Measurements from ENCODE around the gene SCIN. TPM values are rescaled to one million over a fixed set of nuclear protein-coding genes. Genes with fewer than 3 reads are reported as not detected.

The SCIN gene
- total RNA-seq, 1 experiment from 2014 or later = 0.22 TPM

- no peaks in the 10 kb centered on the region for H4K20me1 ChIP-seq (ENCODE audit: insufficient read depth)
- no peak for DNase-seq (ENCODE audit: low read depth, low spot score)
- peaks cover 0 to 7% of the 10 kb centered on the region in 2 experiments; a peak in 1 of 4 replicates for H3K9me3 ChIP-seq (ENCODE audit: control insufficient read depth in 1 of 2, insufficient read depth in 1 of 2, low read depth in 1 of 2, low read length in 2 of 2)
- no peak for ATAC-seq
- CTCF ChIA-PET = interaction anchor here (1.1 to 2.5 kb wide), 2 partner anchors 8 to 170 kb away, joined by 3 to 16 read pairs; partner anchors contain the start of gene ARL4A
- H3K4me3 ChIP-seq (replicated peaks in 1 of 2; ENCODE audit: low read depth in 1 of 2, low read length in 2 of 2) = no peak overlapping the region
- H2AFZ ChIP-seq (ENCODE audit: low read depth, low read length, poor library complexity, severe bottlenecking) = no peak overlapping the region
- H3K4me2 ChIP-seq (ENCODE audit: low read length) = no peak overlapping the region
- POLR2A ChIA-PET = no interaction called here
- H3K36me3 ChIP-seq (ENCODE audit: control insufficient read depth in 1 of 2, insufficient read depth in 2 of 2, low read length in 2 of 2) = 0 out of 4 replicates have a peak, but pooled peaks cover 0 to 6% of the 10 kb centered on the region in 2 experiments
- peaks cover 69% of the 10 kb centered on the region for H3K79me2 ChIP-seq (ENCODE audit: insufficient read depth, low read length)
- no peak overlapping the region; the same call in 1 of the 2 replicates for H3K27ac ChIP-seq (ENCODE audit: low read depth, low read length)
- RAD21 ChIA-PET (ENCODE audit: low non-redundant PET in 1 of 2, low total read pairs in 2 of 2, uncharacterized antibody in 2 of 2, unreplicated experiment in 2 of 2) = no interaction called here
- BruUV-seq (replicated peaks) = no TSS peak
- H3K9me2 ChIP-seq (ENCODE audit: insufficient read depth) = no peaks in the 10 kb centered on the region
- intact Hi-C loops (cut with micrococcal nuclease) = no loop called here
- TF ChIP-seq SP1 (IDR thresholded peaks at IDR 0.05; ENCODE audit: low read depth) (no peak), ELF1 (IDR thresholded peaks at IDR 0.05; ENCODE audit: borderline replicate concordance, low read depth) (no peak), SRF (IDR thresholded peaks at IDR 0.05; ENCODE audit: low read depth) (no peak), TCF7L2 (IDR thresholded peaks at IDR 0.05; ENCODE audit: borderline replicate concordance, extremely low read depth, insufficient read depth, insufficient read length) (no peak), ZNF274 (IDR thresholded peaks at IDR 0.05; ENCODE audit: low read depth, low read length) (no peak), CBX3 (IDR thresholded peaks at IDR 0.05; ENCODE audit: low read depth) (no peak), POLR2AphosphoS5 (IDR thresholded peaks at IDR 0.05; ENCODE audit: low read depth, low read length) (no peak), YY1 (IDR thresholded peaks at IDR 0.05; ENCODE audit: extremely low read depth, insufficient replicate concordance, low read depth, low read length) (no peak), FOSL1 (IDR thresholded peaks at IDR 0.05; ENCODE audit: low read depth) (no peak)
- TF ChIP-seq, protein P1, sequence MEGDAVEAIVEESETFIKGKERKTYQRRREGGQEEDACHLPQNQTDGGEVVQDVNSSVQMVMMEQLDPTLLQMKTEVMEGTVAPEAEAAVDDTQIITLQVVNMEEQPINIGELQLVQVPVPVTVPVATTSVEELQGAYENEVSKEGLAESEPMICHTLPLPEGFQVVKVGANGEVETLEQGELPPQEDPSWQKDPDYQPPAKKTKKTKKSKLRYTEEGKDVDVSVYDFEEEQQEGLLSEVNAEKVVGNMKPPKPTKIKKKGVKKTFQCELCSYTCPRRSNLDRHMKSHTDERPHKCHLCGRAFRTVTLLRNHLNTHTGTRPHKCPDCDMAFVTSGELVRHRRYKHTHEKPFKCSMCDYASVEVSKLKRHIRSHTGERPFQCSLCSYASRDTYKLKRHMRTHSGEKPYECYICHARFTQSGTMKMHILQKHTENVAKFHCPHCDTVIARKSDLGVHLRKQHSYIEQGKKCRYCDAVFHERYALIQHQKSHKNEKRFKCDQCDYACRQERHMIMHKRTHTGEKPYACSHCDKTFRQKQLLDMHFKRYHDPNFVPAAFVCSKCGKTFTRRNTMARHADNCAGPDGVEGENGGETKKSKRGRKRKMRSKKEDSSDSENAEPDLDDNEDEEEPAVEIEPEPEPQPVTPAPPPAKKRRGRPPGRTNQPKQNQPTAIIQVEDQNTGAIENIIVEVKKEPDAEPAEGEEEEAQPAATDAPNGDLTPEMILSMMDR (IDR thresholded peaks at IDR 0.05 in 2 of 3, conservative IDR thresholded peaks at IDR 0.05 in 1 of 3; ENCODE audit: borderline replicate concordance in 1 of 3, insufficient read depth in 1 of 3, low read depth in 2 of 3, low read length in 2 of 3) = no peak
- TF ChIP-seq, protein P2, sequence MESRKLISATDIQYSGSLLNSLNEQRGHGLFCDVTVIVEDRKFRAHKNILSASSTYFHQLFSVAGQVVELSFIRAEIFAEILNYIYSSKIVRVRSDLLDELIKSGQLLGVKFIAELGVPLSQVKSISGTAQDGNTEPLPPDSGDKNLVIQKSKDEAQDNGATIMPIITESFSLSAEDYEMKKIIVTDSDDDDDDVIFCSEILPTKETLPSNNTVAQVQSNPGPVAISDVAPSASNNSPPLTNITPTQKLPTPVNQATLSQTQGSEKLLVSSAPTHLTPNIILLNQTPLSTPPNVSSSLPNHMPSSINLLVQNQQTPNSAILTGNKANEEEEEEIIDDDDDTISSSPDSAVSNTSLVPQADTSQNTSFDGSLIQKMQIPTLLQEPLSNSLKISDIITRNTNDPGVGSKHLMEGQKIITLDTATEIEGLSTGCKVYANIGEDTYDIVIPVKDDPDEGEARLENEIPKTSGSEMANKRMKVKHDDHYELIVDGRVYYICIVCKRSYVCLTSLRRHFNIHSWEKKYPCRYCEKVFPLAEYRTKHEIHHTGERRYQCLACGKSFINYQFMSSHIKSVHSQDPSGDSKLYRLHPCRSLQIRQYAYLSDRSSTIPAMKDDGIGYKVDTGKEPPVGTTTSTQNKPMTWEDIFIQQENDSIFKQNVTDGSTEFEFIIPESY (IDR thresholded peaks at IDR 0.05; ENCODE audit: extremely low read depth, insufficient replicate concordance, low read length) = no peak
- H3K4me1 ChIP-seq (ENCODE audit: control insufficient read depth in 1 of 2, insufficient read depth in 2 of 2, low read length in 2 of 2) = peaks cover 26% of the 10 kb centered on the region in 2 experiments
- no peak overlapping the region for H3K9ac ChIP-seq (ENCODE audit: low read length)
- H3K27me3 ChIP-seq (ENCODE audit: insufficient read depth, low read length) = no peaks in the 10 kb centered on the region
Measured at GRCh38 chr7:12694817-12695216, 124.3 kb downstream of the SCIN start.

Measured in HCT116 (cell line).